GM13976 (cell line): ENCODE data around the gene PTPN23.

Experiments used
- DNase-seq: peaks from one replicate; pipeline ENCODE4 v3.0.0; 2012; ENCODE audit warnings: low spot score
- CTCF ChIP-seq: IDR thresholded peaks from 2 replicates; pipeline ENCODE4 v1.5.1; 2012; ENCODE audit warnings: borderline replicate concordance, mild to moderate bottlenecking; ENCODE audit not compliant: insufficient read depth; ENCODE audit errors: extremely low read depth, missing control alignments, control extremely low read depth
- in situ Hi-C: fragments of 300-500 bp; cut with MboI; formaldehyde crosslinking; loops from one replicate; pipeline ENCODE4 v1.12.0; 2022; ENCODE audit warnings: low sequenced_read_pairs, mixed read lengths, inconsistent platforms; ENCODE audit not compliant: unreplicated experiment

The PTPN23 gene

GRCh38 chr3:47430606-47431005, 49.8 kb downstream of the PTPN23 start:
- in situ Hi-C loops: no loop called here
- no peak for TF ChIP-seq CTCF
- DNase-seq: no peak

- TF ChIP-seq CTCF: no peak
- DNase-seq: no peak
- in situ Hi-C loops: no loop called here
Observed at GRCh38 chr3:47431225-47431624, 50.4 kb downstream of the PTPN23 start.

GRCh38 chr3:47432673-47433072, 51.9 kb downstream of the PTPN23 start:
- in situ Hi-C loops: no loop called here
- TF ChIP-seq CTCF: no peak
- no peak for DNase-seq

GRCh38 chr3:47433796-47434195, 53.0 kb downstream of the PTPN23 start:
- in situ Hi-C loops: no loop called here
- TF ChIP-seq CTCF: no peak
- DNase-seq: no peak

GRCh38 chr3:47434849-47435248, 54.0 kb downstream of the PTPN23 start:
- TF ChIP-seq CTCF: no peak
- in situ Hi-C loops: no loop called here
- no peak for DNase-seq

- TF ChIP-seq CTCF: no peak
- in situ Hi-C loops: no loop called here
- DNase-seq: no peak
Observed at GRCh38 chr3:47436180-47436579, 55.4 kb downstream of the PTPN23 start.

GRCh38 chr3:47440131-47440530, 59.3 kb downstream of the PTPN23 start:
- DNase-seq: no peak
- no peak for TF ChIP-seq CTCF
- in situ Hi-C loops: no loop called here
